K562 treated with DMSO at 1 percent for 24 hours (cell line): Measurements from ENCODE around the gene ADAMTS4. TPM values are rescaled to one million over a fixed set of nuclear protein-coding genes. Genes with fewer than 3 reads are reported as not detected.

ENCODE experiments used
- total RNA-seq: library from RNA; unstranded; fragments of 300-600 nt; gene quantifications from 2 replicates; pipeline ENCODE4 v1.2.3, GENCODE V29; 2022; ENCODE audit warnings: low read depth; ENCODE audit not compliant: insufficient read depth

The ADAMTS4 gene, protein sequence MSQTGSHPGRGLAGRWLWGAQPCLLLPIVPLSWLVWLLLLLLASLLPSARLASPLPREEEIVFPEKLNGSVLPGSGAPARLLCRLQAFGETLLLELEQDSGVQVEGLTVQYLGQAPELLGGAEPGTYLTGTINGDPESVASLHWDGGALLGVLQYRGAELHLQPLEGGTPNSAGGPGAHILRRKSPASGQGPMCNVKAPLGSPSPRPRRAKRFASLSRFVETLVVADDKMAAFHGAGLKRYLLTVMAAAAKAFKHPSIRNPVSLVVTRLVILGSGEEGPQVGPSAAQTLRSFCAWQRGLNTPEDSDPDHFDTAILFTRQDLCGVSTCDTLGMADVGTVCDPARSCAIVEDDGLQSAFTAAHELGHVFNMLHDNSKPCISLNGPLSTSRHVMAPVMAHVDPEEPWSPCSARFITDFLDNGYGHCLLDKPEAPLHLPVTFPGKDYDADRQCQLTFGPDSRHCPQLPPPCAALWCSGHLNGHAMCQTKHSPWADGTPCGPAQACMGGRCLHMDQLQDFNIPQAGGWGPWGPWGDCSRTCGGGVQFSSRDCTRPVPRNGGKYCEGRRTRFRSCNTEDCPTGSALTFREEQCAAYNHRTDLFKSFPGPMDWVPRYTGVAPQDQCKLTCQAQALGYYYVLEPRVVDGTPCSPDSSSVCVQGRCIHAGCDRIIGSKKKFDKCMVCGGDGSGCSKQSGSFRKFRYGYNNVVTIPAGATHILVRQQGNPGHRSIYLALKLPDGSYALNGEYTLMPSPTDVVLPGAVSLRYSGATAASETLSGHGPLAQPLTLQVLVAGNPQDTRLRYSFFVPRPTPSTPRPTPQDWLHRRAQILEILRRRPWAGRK
- total RNA-seq: 1.3 and 2.1 TPM in 2 replicates

DNA sequence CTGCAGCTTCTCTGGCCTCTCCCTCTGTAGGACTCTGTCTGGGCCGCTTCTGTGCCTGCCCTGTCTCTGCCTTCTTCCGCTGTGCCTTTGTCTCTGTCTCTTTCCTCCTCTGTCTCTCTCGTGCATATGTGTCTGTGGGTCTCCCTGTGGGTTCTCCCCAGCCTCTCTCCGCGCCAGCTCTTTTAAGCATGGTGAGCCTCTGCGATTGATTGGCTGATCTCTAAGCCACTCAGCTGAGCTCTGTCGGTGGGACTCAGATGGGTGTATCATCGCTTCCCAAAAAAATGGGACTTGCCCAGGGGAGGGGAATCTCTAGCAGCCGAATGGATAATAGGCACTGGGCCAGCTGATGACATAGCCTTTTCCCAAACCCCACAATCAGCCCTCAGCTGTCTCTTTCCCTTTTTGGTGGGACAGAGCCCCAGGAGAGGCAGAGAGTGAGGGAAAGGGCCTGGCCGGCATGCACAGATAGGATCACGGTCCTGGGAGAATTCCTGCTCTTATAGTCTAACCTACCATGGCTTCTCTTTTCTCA is at the start of gene ADAMTS4:
Gene ADAMTS4, minus strand, starts transcription at position 158 of the 535 bp plus-strand sequence. CDS start 427 bp downstream, outside the sequence.

DNA sequence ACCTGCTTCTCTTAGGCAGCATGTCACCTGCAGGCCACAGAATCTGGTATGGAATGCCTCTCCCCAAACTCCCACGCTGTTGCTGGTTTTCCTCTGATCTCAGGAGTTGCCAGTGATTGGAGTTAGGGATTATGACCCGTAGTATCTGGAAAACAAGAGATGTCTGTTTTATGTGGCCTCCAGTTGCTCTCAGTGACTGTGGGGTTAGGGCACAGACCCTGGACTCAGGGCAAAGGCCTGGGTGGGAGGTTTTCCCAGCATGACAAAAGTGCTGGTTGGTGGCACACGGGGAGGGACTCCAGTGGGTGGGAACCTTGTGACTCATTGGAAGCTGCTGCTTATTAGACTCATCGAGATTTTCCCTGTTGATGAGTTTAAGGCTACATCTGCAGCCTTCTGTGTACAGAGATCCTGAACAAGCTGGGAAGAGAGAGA is 39.2 kb upstream of the ADAMTS4 start, which contains the start of gene NR1I3:
Gene NR1I3, minus strand, starts transcription at position 165 of the 435 bp plus-strand sequence. CDS start 1,638 bp downstream, outside the sequence.

DNA sequence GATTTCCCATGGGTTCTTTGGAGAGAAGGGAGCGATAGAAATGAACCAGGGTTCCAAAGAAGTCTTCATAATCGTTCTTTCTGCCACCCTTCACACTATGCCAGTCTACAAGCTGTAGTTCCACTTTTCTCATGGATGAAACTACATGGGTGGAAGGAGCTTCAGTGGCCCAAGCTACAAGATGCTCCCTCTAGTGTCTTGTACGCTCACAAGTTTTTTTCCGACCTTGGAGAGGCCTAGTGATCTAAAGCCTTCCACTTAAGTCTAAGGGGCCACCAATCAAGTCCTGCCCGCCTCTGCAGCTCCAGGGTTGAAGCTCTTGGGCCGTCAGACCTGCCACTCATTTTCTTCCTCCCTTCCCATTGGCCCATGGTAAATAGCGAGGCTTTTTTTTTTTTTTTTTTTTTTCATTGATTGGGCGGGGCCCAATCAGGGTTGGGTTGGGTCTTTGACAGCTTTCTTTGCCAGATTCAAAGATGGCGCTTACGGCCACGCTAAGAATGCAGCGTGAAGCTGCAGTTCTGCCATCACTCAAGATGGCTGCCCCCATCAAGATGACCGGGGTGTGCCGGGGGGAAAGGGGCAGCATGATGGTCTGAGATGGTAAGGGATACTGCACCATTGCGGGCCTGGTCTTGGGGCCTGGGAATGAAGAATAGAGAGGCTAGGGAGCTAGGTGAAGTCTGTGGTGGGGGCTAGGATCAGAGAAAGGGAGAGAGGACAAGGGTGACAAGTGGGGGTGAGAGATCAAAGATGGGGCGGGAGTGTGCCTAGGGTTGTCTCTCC is 26.9 kb upstream of the ADAMTS4 start, which contains the start of gene TOMM40L:
Gene TOMM40L, plus strand, starts transcription at position 527 of the 786 bp plus-strand sequence. CDS start 430 bp downstream, outside the sequence.

DNA sequence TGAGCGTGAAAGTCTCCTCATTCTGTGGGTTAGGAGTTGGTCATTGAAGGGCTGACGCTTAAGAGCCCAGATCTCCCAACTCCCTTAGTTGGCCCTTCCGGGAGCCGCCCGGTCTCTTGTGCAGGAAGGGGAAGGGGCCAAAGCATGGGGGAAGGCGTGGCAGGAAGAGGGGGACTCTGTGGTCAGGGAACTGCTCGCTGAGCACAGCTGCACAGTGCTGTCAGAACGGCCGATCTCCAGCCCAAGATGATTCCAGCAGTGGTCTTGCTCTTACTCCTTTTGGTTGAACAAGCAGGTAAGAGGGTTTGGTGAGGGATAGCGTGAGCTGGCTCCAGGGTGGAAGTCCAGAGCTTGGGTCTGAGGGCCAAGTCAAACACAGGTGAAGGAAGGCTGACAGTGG is 16.2 kb upstream of the ADAMTS4 start, which contains the start of gene FCER1G:
Gene FCER1G, plus strand, starts transcription at position 220 of the 400 bp plus-strand sequence. Its CDS starts 27 bp downstream, at position 247.

DNA sequence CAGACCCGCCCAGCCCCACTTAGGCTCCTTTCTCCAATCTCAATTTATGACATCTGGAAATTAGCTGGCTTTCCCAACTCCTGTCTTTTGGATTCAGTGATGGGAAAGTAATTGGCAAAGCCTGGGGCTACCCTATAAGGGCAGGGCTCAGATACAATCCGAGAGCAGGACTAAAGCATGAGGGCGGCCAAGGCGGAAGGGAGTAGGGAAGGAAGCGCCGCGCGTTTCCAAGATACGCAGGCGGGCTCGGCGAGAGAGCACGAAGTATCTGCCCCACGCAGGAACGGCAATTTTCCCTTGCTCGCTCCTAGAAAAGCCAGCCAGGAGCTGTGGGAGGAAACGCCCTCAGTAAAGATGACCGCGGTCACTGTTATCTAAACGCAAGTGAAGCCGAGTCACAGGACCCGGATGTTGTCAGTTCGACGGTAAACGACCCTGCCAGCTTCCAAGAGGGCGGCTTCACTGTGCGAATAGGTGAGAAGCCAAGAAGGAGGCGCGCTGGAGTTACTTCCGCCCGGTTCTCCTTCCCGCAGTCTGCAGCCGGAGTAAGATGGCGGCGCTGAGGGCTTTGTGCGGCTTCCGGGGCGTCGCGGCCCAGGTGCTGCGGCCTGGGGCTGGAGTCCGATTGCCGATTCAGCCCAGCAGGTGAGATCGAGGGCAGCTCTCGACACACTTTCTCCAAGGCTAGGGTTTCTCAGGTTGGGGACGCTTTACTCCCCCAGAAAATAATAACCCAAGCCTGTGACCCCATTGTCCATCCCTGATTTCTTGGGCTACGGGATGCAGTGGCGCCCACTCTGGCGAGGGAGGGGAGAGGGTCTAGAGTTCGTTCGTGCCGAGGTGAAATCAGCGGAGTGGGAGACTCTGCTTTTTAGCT is 3.2 kb upstream of the ADAMTS4 start, which contains the start of gene NDUFS2:
Gene NDUFS2, plus strand, starts transcription at position 532 of the 877 bp plus-strand sequence. Its CDS starts 19 bp downstream, at position 551.

DNA sequence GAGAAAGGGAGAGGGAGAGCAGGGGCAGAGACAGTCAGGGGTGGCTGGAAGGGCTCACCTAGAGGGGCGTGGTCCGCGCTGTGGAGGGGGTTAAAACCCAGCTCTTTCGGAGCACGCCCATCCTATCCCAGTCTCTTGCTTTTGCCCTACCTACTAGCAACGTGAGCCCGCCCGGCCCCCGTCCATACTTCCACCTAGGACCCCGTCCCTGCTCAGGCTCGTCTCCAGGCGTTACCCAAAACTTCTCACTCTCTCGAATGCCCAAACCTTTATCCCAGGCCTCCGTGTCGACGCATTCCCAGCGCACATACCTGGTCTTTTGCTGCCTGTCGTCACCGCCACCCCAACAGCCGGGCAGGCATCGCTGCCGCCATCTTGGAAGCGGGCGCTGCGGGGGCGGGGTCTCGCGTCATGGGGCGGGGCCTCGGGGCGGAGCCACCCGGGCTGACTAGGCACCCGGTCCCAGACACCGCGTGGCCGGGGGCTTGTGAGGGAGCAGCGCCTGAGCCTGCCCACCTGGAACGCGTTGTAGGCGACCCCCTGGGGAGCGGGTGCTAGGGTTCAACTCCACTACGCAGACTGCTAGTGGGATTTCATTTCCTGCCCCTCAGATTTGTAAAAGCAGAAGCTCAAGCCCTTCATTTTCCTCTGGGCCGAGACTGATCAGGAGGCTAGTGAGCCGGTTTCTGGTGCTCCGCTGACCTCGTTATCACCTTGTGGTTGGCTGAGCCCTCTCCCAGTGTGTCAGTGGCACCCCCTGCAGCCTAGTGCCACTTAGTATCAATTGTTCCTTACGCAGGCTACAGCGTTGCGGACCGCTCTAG is 21.5 kb downstream of the ADAMTS4 start, which contains the start of gene B4GALT3:
Gene B4GALT3, minus strand, starts transcription at position 396 of the 824 bp plus-strand sequence. CDS start 1,447 bp downstream, outside the sequence.

DNA sequence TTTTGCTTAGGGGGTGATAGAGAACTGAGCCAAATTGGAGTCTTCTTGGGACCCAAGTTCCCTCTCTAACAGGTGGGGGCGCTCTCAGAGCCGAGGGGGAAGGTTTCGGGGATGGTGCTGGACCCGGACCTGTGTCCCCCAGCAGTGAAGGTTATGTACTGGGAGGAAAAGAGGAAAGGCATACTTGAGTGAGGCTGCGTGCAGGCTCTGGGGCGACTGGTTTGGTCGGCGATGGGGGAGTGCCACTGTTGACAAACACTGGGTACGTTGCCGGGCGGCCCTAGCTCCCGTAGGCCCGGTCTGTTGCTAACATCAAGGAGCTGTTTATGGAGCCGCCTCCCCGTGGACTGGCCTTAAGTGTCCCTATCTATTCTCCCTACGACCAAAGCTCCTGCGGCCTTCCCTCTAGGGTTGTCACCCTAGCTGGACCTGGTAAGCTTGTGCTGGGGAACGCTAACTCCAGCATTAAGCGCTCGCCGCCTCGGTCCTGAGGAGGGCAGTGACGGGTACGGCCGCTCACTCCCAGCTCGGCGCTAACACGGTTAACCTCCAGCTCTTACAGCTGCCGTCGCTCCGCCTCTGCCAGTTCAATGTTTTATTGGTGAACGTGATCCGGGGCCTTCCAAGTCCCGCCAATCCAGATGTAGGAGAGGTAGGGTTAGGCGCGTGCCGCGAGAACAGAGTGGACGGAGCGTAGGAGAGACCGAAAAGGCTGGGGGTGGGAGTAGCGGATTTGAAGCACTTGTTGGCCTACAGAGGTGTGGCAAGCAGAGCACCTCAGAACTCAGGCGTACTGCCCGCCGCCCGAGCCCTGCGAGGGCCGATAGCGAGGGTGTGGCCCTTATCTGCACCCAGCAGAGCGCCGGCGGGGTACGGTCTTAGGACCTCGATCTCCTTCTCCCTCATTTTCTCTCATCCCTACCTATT is 32.8 kb downstream of the ADAMTS4 start, which contains the start of gene PPOX:
Gene PPOX, plus strand, starts transcription at position 685 of the 927 bp plus-strand sequence. CDS start 422 bp downstream, outside the sequence.

DNA sequence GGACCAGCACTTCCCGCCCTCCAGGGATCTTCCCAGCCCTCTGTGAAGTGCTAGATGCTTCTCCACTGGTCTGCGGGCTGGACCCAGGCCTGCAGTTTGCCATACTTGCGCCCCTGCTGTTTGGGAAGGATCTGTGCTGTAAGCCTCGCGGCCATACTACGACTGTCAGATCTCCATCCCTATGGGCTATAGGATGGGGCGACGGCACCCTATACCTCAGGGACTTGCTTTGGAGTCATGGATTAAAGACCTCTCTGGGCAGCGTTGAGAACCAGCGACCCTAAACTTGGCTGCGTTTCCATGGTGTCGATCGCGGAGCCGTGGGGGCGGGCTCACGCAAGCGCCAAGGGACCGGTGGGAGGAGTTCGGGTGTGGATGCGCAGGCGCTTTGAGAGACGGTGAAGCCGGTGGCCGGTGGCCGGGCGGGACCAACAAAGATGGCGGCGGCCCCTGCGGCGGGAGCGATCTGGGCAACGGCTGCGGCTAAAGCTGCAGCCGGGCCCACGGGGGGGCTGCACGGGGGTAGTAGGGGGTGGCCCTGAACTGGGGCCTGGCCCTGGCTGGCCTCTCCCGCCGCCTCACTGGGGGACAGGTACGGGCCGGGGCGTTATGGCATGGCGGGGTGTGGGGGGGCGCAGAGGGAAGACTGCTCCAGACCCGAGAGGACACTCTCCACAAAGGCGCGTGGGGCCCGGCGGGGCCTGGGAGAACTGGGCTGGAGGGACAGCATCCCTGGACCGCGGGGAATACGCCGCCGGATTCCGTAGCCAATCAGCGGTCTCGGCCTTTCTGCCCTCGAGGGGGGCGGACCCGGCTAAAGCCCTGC is 39.6 kb downstream of the ADAMTS4 start, which contains the start of gene USP21:
Gene USP21, plus strand, starts transcription at position 414 of the 826 bp plus-strand sequence. CDS start 1,141 bp downstream, outside the sequence.

DNA sequence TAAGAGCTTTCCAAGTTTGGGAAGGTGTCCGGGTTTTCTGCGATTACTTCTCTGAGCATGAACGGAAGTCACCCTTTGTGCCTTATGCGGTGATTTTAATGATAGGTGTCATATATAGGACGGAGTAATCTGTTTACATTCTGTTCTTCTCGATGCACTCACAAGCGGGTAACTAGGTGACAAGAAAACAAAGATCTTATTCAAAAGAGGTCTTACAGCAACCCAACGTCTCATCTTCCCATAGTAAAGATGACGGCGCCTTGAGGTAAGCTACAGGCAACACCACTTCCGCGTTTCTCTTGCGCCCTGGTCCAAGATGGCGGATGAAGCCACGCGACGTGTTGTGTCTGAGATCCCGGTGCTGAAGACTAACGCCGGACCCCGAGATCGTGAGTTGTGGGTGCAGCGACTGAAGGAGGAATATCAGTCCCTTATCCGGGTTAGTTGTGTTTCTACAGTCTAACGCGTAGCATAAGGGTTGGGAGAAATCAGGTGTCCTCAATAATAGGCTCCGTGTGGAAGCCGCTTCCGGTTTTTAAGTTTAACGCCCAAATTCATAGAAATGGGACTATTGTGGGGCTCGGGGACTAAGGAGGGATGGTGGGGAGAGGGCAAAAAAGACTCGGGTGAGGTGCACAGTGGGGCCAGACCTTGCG is 45.0 kb downstream of the ADAMTS4 start, which contains the start of gene UFC1:
Gene UFC1, plus strand, starts transcription at position 297 of the 656 bp plus-strand sequence. Its CDS starts 20 bp downstream, at position 317.

Other genes starting within 250 kb of the ADAMTS4 start
- gene ITLN2, start 244.2 kb downstream of the ADAMTS4 start, total RNA-seq: not detected in 2 replicates
- gene F11R, start 177.9 kb downstream of the ADAMTS4 start, total RNA-seq: 44.7 and 49.1 TPM in 2 replicates
- gene TSTD1, start 160.1 kb downstream of the ADAMTS4 start, total RNA-seq: not detected in 2 replicates
- gene USF1, start 153.1 kb downstream of the ADAMTS4 start, total RNA-seq: 61.4 and 67.8 TPM in 2 replicates
- 0.14 and 0.21 TPM in 2 replicates for gene ARHGAP30, start 129.2 kb downstream of the ADAMTS4 start, total RNA-seq
- not detected in 2 replicates for gene NECTIN4, start 109.5 kb downstream of the ADAMTS4 start, total RNA-seq
- gene KLHDC9, start 100.7 kb downstream of the ADAMTS4 start, total RNA-seq: not detected in 2 replicates
- gene PFDN2, start 81.0 kb downstream of the ADAMTS4 start, total RNA-seq: 154 and 160 TPM in 2 replicates
- 44.0 and 47.1 TPM in 2 replicates for gene NIT1, start 80.9 kb downstream of the ADAMTS4 start, total RNA-seq
- 37.3 and 40.2 TPM in 2 replicates for gene DEDD, start 66.4 kb downstream of the ADAMTS4 start, total RNA-seq
- gene UFC1, start 45.1 kb downstream of the ADAMTS4 start, total RNA-seq: 79.8 and 89.5 TPM in 2 replicates
- gene USP21, start 39.6 kb downstream of the ADAMTS4 start, total RNA-seq: 19.6 and 23.4 TPM in 2 replicates
- 43.4 and 44.1 TPM in 2 replicates for gene PPOX, start 32.6 kb downstream of the ADAMTS4 start, total RNA-seq
- gene B4GALT3, start 21.5 kb downstream of the ADAMTS4 start, total RNA-seq: 77.4 and 78.2 TPM in 2 replicates
- 86.9 and 97.5 TPM in 2 replicates for gene NDUFS2, start 3.3 kb upstream of the ADAMTS4 start, total RNA-seq
- 2.4 TPM in 1 of 2 replicates, not detected in the other for gene FCER1G, start 16.2 kb upstream of the ADAMTS4 start, total RNA-seq
- not detected in 2 replicates for gene APOA2, start 24.6 kb upstream of the ADAMTS4 start, total RNA-seq
- gene TOMM40L, start 27.0 kb upstream of the ADAMTS4 start, total RNA-seq: 18.4 and 18.8 TPM in 2 replicates
- gene NR1I3, start 39.1 kb upstream of the ADAMTS4 start, total RNA-seq: 0.82 and 0.86 TPM in 2 replicates
- gene PCP4L1, start 59.7 kb upstream of the ADAMTS4 start, total RNA-seq: not detected in 2 replicates
- 6.4 and 6.8 TPM in 2 replicates for gene MPZ, start 110.9 kb upstream of the ADAMTS4 start, total RNA-seq
- gene SDHC, start 115.3 kb upstream of the ADAMTS4 start, total RNA-seq: 132 and 172 TPM in 2 replicates
- not detected in 2 replicates for gene CFAP126, start 168.8 kb upstream of the ADAMTS4 start, total RNA-seq